HG02763 (cell line): ENCODE data around the gene SPHKAP.
"Not testable (repeated sequence)": the region's sequence is repeated elsewhere in the genome, so short reads cannot be mapped to it uniquely, and the experiment has no call there.

ENCODE experiments used
- ATAC-seq: cut with Tn5 transposase; IDR thresholded peaks from one replicate; pipeline ENCODE4 v1.9.1; 2021; ENCODE audit warnings: mild to moderate bottlenecking, moderate library complexity; ENCODE audit not compliant: unreplicated experiment

SPHKAP gene

GRCh38 chr2:228102949-228103348, 78.5 kb downstream of the SPHKAP start:
- no peak for ATAC-seq

- no peak for ATAC-seq
Measured at GRCh38 chr2:228094377-228094921, 87.0 kb downstream of the SPHKAP start.

- no peak for ATAC-seq
Measured at GRCh38 chr2:228092056-228092455, 89.4 kb downstream of the SPHKAP start.

GRCh38 chr2:228086561-228086960, 94.9 kb downstream of the SPHKAP start:
- no peak for ATAC-seq

GRCh38 chr2:228084717-228085116, 96.8 kb downstream of the SPHKAP start:
- ATAC-seq, result no peak

GRCh38 chr2:228083131-228083530, 98.4 kb downstream of the SPHKAP start:
- no peak for ATAC-seq

GRCh38 chr2:228082571-228082970, 98.9 kb downstream of the SPHKAP start:
- no peak for ATAC-seq

- ATAC-seq, result no peak
Measured at GRCh38 chr2:228079194-228079593, 102.3 kb downstream of the SPHKAP start.

GRCh38 chr2:228076695-228077094, 104.8 kb downstream of the SPHKAP start:
- ATAC-seq, result not testable (repeated sequence)

GRCh38 chr2:228072669-228073068, 108.8 kb downstream of the SPHKAP start:
- no peak for ATAC-seq

GRCh38 chr2:228067309-228067708, 114.2 kb downstream of the SPHKAP start:
- ATAC-seq, result no peak

- ATAC-seq, result no peak
Measured at GRCh38 chr2:228066126-228066798, 115.2 kb downstream of the SPHKAP start.

GRCh38 chr2:228065686-228066085, 115.8 kb downstream of the SPHKAP start:
- ATAC-seq, result no peak

- no peak for ATAC-seq
Measured at GRCh38 chr2:228064796-228065315, 116.6 kb downstream of the SPHKAP start.

- no peak for ATAC-seq
Measured at GRCh38 chr2:228064024-228064423, 117.5 kb downstream of the SPHKAP start.

- no peak for ATAC-seq
Measured at GRCh38 chr2:228063558-228063957, 117.9 kb downstream of the SPHKAP start.

GRCh38 chr2:228059735-228060134, 121.8 kb downstream of the SPHKAP start:
- no peak for ATAC-seq

- no peak for ATAC-seq
Measured at GRCh38 chr2:228056293-228057097, 125.0 kb downstream of the SPHKAP start.

GRCh38 chr2:228048838-228049490, 132.5 kb downstream of the SPHKAP start:
- ATAC-seq, result no peak

- ATAC-seq, result no peak
Measured at GRCh38 chr2:228040995-228041394, 140.5 kb downstream of the SPHKAP start.
